ENCODE measurements around the gene KISS1R.

GRCh38 chr19:892243-892893 lies 24.8 kb upstream of the KISS1R start:
- no peak for TF ChIP-seq TAF1 (conservative IDR thresholded peaks at IDR 0.05)
- TF ChIP-seq, protein P1, sequence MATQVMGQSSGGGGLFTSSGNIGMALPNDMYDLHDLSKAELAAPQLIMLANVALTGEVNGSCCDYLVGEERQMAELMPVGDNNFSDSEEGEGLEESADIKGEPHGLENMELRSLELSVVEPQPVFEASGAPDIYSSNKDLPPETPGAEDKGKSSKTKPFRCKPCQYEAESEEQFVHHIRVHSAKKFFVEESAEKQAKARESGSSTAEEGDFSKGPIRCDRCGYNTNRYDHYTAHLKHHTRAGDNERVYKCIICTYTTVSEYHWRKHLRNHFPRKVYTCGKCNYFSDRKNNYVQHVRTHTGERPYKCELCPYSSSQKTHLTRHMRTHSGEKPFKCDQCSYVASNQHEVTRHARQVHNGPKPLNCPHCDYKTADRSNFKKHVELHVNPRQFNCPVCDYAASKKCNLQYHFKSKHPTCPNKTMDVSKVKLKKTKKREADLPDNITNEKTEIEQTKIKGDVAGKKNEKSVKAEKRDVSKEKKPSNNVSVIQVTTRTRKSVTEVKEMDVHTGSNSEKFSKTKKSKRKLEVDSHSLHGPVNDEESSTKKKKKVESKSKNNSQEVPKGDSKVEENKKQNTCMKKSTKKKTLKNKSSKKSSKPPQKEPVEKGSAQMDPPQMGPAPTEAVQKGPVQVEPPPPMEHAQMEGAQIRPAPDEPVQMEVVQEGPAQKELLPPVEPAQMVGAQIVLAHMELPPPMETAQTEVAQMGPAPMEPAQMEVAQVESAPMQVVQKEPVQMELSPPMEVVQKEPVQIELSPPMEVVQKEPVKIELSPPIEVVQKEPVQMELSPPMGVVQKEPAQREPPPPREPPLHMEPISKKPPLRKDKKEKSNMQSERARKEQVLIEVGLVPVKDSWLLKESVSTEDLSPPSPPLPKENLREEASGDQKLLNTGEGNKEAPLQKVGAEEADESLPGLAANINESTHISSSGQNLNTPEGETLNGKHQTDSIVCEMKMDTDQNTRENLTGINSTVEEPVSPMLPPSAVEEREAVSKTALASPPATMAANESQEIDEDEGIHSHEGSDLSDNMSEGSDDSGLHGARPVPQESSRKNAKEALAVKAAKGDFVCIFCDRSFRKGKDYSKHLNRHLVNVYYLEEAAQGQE (IDR thresholded peaks at IDR 0.05): no peak
- TF ChIP-seq, protein P2, sequence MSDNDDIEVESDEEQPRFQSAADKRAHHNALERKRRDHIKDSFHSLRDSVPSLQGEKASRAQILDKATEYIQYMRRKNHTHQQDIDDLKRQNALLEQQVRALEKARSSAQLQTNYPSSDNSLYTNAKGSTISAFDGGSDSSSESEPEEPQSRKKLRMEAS (IDR thresholded peaks at IDR 0.05): no peak
- TF ChIP-seq, protein P3, sequence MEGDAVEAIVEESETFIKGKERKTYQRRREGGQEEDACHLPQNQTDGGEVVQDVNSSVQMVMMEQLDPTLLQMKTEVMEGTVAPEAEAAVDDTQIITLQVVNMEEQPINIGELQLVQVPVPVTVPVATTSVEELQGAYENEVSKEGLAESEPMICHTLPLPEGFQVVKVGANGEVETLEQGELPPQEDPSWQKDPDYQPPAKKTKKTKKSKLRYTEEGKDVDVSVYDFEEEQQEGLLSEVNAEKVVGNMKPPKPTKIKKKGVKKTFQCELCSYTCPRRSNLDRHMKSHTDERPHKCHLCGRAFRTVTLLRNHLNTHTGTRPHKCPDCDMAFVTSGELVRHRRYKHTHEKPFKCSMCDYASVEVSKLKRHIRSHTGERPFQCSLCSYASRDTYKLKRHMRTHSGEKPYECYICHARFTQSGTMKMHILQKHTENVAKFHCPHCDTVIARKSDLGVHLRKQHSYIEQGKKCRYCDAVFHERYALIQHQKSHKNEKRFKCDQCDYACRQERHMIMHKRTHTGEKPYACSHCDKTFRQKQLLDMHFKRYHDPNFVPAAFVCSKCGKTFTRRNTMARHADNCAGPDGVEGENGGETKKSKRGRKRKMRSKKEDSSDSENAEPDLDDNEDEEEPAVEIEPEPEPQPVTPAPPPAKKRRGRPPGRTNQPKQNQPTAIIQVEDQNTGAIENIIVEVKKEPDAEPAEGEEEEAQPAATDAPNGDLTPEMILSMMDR (IDR thresholded peaks at IDR 0.05; ENCODE audit: low read depth, low read length, missing input control): no peak
- TF ChIP-seq ZBTB33 (IDR thresholded peaks at IDR 0.05): no peak
- no peak for TF ChIP-seq HNF4G (IDR thresholded peaks at IDR 0.05)

Data from liver (tissue), 3 donors.